GM19239 (cell line): ENCODE data around the gene MIS18BP1.
A peak's percentile ranks its signal among the peaks of the same experiment; 100 is the strongest.
"Not testable (repeated sequence)": the region's sequence is repeated elsewhere in the genome, so short reads cannot be mapped to it uniquely, and the experiment has no call there.

ENCODE experiments used
- DNase-seq: peaks from one replicate; pipeline ENCODE4 v3.0.0; 2011; ENCODE audit warnings: low spot score; ENCODE audit not compliant: insufficient read length
- FAIRE-seq: peaks from 2 replicates; lab custom pipeline; 2011; peaks lifted over from hg19 to GRCh38; lab: Jason Lieb, UNC

The MIS18BP1 gene

GRCh38 chr14:45247427-45247826, 5.6 kb downstream of the MIS18BP1 start:
- no peak for DNase-seq
- FAIRE-seq = no peak

GRCh38 chr14:45246691-45247090, 6.3 kb downstream of the MIS18BP1 start:
- peak; percentile 75 for FAIRE-seq

GRCh38 chr14:45246151-45246550, 6.9 kb downstream of the MIS18BP1 start:
- peak; percentile 49 for FAIRE-seq
- no peak for DNase-seq

More at GRCh38 chr14:45246691-45247090, 6.3 kb downstream of the MIS18BP1 start:
- DNase-seq = no peak

- DNase-seq (no peak), FAIRE-seq (no peak)
Measured at GRCh38 chr14:45242706-45243105, 10.3 kb downstream of the MIS18BP1 start.

GRCh38 chr14:45238988-45239387, 14.0 kb downstream of the MIS18BP1 start:
- no peak for DNase-seq

GRCh38 chr14:45227566-45227965, 25.4 kb downstream of the MIS18BP1 start:
- DNase-seq = no peak
- no peak for FAIRE-seq

More at GRCh38 chr14:45238988-45239387, 14.0 kb downstream of the MIS18BP1 start:
- FAIRE-seq = no peak

GRCh38 chr14:45222485-45223262, 30.3 kb downstream of the MIS18BP1 start:
- DNase-seq = no peak
- peak; percentile 76 for FAIRE-seq

GRCh38 chr14:45214341-45214740, 38.7 kb downstream of the MIS18BP1 start:
- not testable (repeated sequence) for FAIRE-seq, DNase-seq

- not testable (repeated sequence) for FAIRE-seq, DNase-seq
Measured at GRCh38 chr14:45213716-45214115, 39.3 kb downstream of the MIS18BP1 start.

GRCh38 chr14:45212231-45212630, 40.8 kb downstream of the MIS18BP1 start:
- FAIRE-seq (no peak), DNase-seq (no peak)

- FAIRE-seq = no peak
- DNase-seq = no peak
Measured at GRCh38 chr14:45211295-45211694, 41.7 kb downstream of the MIS18BP1 start.

GRCh38 chr14:45210159-45210558, 42.8 kb downstream of the MIS18BP1 start:
- FAIRE-seq = no peak
- no peak for DNase-seq

- DNase-seq (no peak), FAIRE-seq (no peak)
Measured at GRCh38 chr14:45204241-45204640, 48.8 kb downstream of the MIS18BP1 start.

GRCh38 chr14:45201905-45202304, 51.1 kb downstream of the MIS18BP1 start:
- DNase-seq = no peak

GRCh38 chr14:45199230-45199629, 53.8 kb downstream of the MIS18BP1 start:
- FAIRE-seq (no peak), DNase-seq (no peak)

More at GRCh38 chr14:45201905-45202304, 51.1 kb downstream of the MIS18BP1 start:
- FAIRE-seq = no peak

- no peak for DNase-seq
- no peak for FAIRE-seq
Measured at GRCh38 chr14:45198551-45198950, 54.5 kb downstream of the MIS18BP1 start.

- FAIRE-seq (no peak), DNase-seq (no peak)
Measured at GRCh38 chr14:45194964-45195363, 58.0 kb downstream of the MIS18BP1 start.

GRCh38 chr14:45185100-45185814, 67.7 kb downstream of the MIS18BP1 start:
- FAIRE-seq (no peak), DNase-seq (no peak)

- no peak for FAIRE-seq
Measured at GRCh38 chr14:45181806-45182205, 71.2 kb downstream of the MIS18BP1 start.

GRCh38 chr14:45181329-45181728, 71.7 kb downstream of the MIS18BP1 start:
- DNase-seq (no peak), FAIRE-seq (no peak)

More at GRCh38 chr14:45181806-45182205, 71.2 kb downstream of the MIS18BP1 start:
- DNase-seq = no peak

GRCh38 chr14:45177076-45177475, 75.9 kb downstream of the MIS18BP1 start:
- FAIRE-seq = no peak
- DNase-seq = no peak
